Ectodermal cell (in vitro differentiated cells): Measurements from ENCODE around the gene ELOA.
"Not testable (repeated sequence)": the region's sequence is repeated elsewhere in the genome, so short reads cannot be mapped to it uniquely, and the experiment has no call there.

Experiments
- H3K27ac ChIP-seq: 2 replicates; pipeline ENCODE4 v1.7.0; 2013; ENCODE audit warnings: mild to moderate bottlenecking, low read depth, low read length; ENCODE audit not compliant: insufficient read depth, poor library complexity, severe bottlenecking
- H3K27me3 ChIP-seq: 2 replicates; pipeline ENCODE4 v1.7.0; 2013; ENCODE audit warnings: mild to moderate bottlenecking, low read length; ENCODE audit not compliant: insufficient read depth, control insufficient read depth, poor library complexity, severe bottlenecking
- H3K36me3 ChIP-seq: one replicate; pipeline ENCODE4 v1.7.0; 2013; ENCODE audit warnings: low read length; ENCODE audit not compliant: control insufficient read depth, insufficient read depth
- H3K4me1 ChIP-seq: one replicate; pipeline ENCODE4 v1.7.0; 2013; ENCODE audit warnings: low read length; ENCODE audit not compliant: control insufficient read depth, insufficient read depth
- H3K4me3 ChIP-seq: 2 replicates; pipeline ENCODE4 v1.7.0; 2013; ENCODE audit warnings: low read depth, low read length, control low read depth; ENCODE audit not compliant: insufficient read depth
- H3K9me3 ChIP-seq: 2 replicates; pipeline ENCODE4 v1.7.0; 2013; ENCODE audit warnings: mild to moderate bottlenecking, low read length, moderate library complexity; ENCODE audit not compliant: control insufficient read depth
- WGBS, 2 experiments: methylation state at CpG; one replicate each; pipeline ENCODE4 v1.1.7; 2013; ENCODE audit warnings: missing lambda C conversion rate in 2 of 2; 5-methylcytosine and 5-hydroxymethylcytosine counted together

ELOA gene

DNA sequence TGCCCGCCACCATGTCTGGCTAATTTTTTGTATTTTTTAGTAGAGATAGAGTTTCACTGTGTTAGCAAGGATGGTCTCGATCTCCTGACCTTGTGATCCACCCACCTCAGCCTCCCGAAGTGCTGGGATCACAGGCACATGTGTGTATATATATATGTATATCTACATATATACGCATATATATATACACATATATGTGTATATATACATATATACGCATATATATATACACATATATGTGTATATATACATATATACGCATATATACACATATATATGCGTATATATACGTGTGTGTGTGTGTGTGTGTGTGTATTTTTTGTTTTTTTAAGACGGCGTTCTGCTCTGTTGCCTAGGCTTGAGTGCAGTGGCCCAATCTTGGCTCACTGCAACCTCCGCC is 39.9 kb downstream of the ELOA start:
- WGBS, 2 experiments = 91 to 96% methylated on average over 6 to 7 of the region's 11 CpGs
- H3K27me3 ChIP-seq, H3K4me1 ChIP-seq, H3K27ac ChIP-seq, H3K9me3 ChIP-seq, H3K4me3 ChIP-seq: not testable (repeated sequence)
- peaks cover 29% of the 10 kb centered on the region for H3K36me3 ChIP-seq

DNA sequence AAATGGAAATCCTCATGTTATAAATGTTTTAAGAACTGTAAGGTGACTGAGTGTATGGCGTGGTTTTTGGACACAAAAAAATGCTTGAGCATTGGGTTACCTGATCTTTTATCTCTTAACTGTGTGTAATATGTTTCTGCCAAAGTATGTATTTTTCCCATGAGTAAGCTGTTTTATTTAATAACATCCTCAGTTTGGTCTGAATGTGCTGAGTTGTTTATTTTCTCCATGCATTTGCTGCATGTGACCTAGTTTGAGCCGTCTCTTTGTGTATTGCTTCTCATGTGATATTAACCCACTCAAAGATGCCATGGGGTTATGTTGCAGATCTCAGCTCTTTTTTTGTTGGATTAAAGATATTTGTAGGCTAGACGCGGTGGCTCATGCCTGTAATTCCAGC is 41.6 kb downstream of the ELOA start:
- H3K27me3 ChIP-seq = no peaks in the 10 kb centered on the region
- no peak overlapping the region for H3K27ac ChIP-seq
- H3K4me3 ChIP-seq = no peak overlapping the region
- H3K4me1 ChIP-seq = no peaks in the 10 kb centered on the region
- WGBS, 2 experiments = 94 to 95% methylated on average over 4 of the region's 4 CpGs
- H3K9me3 ChIP-seq = no peaks in the 10 kb centered on the region
- peaks cover 29% of the 10 kb centered on the region for H3K36me3 ChIP-seq

DNA sequence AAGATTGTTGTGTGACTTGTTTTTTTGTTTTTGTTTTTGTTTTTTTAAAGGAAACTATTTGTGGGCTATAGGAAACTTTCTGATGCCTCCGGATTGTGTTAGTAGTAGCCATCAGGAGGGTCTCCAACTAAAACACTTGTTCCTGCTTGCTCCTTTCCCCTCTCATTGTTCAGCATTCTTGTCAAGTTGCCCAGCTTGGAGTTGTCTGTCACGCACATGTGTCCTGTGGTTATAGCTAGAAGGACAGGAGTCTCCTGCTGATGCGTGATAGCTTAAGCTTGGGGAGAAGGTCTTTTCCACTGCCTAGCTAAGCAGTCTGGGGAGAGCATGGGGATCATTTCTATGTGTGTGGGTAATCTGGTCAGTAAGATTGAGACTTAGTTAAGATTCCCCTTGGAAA is 44.4 kb downstream of the ELOA start:
- no peaks in the 10 kb centered on the region for H3K9me3 ChIP-seq
- no peak overlapping the region for H3K4me3 ChIP-seq
- peaks cover 24% of the 10 kb centered on the region for H3K36me3 ChIP-seq
- H3K27ac ChIP-seq = no peak overlapping the region
- peaks cover 6% of the 10 kb centered on the region for H3K4me1 ChIP-seq
- 94 to 98% methylated on average over 3 of the region's 3 CpGs for WGBS, 2 experiments
- H3K27me3 ChIP-seq = no peaks in the 10 kb centered on the region

DNA sequence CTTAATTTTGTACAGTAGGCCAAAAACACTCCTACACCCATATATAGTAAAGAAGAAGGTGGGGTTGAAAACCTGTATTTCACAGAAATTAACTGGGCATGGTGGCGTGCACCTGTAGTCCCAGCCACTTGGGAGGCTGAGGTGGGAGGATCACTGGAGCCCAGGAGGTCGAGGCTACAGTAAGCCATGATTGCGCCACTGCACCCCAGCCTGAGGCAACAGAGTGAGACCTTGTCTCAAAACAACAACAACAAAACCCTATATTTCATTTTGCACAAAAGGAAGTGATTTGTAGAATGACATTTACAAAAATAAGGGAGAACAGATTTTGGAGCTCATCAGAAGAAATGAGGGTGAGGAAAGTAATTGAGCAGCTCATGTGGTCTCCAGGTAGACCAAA is 45.4 kb downstream of the ELOA start:
- no peak overlapping the region for H3K4me3 ChIP-seq
- WGBS, 2 experiments = 91 to 94% methylated on average over 2 to 3 of the region's 3 CpGs
- no peaks in the 10 kb centered on the region for H3K9me3 ChIP-seq
- peaks cover 24% of the 10 kb centered on the region for H3K36me3 ChIP-seq
- H3K27ac ChIP-seq = no peak overlapping the region
- H3K27me3 ChIP-seq = no peaks in the 10 kb centered on the region
- peaks cover 6% of the 10 kb centered on the region for H3K4me1 ChIP-seq

DNA sequence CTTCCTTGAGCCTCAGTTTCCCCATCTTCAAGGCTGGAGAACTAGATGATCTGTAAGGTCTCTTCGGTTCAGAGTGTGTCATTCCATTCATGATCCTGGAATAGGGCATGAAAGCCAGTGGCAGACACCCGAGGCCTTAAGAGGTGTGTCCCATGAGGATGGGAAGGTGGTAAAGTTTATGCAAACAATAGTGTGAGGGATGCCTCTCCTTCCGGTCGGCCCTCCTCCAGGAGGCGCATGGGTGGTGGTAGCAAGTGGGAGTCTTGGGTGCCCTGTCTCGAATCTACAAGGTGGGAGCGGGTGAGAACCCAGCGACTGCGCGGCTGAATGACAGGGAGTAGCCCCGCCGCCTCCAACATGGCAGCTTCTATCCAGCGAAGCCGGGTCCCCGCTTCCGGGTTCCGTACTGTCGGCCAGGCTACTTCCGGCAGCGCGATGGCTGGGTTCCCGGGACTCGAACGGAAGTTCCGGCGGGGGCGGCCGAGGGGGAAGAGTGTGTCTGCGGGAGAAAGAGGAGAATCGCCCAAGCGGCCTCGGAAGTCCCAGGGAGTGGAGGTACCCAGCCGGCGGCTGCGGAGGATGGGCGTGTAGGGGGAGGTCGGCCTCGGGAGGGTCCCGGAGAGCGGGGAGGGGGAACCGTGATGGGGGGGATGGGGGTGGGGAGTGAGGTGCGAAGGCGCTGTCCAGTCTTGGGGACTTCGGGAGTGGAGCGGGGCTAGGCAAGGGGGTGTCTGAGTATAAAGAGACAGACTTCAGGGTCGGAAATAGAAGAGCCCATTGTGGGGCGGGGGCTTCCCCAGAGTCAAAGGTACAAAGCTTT is 47.6 kb downstream of the ELOA start, which contains the start of gene LYPLA2:
TSS of gene LYPLA2 (plus strand) at position 450 of the 820 bp plus-strand sequence. CDS start 1,538 bp downstream, outside the sequence.
- Histone ChIP-seq H3K9me3 (no peaks in the 10 kb centered on the region), H3K27ac (no peak within 1 kb of the TSS), H3K4me3 (peak within 1 kb of the TSS; percentile 69), H3K4me1 (peaks cover 6% of the 10 kb centered on the region), H3K36me3 (peaks cover 18% of the 10 kb centered on the region), H3K27me3 (no peaks in the 10 kb centered on the region)
- 2% methylated on average over 47 of the region's 47 CpGs for WGBS, 2 experiments

DNA sequence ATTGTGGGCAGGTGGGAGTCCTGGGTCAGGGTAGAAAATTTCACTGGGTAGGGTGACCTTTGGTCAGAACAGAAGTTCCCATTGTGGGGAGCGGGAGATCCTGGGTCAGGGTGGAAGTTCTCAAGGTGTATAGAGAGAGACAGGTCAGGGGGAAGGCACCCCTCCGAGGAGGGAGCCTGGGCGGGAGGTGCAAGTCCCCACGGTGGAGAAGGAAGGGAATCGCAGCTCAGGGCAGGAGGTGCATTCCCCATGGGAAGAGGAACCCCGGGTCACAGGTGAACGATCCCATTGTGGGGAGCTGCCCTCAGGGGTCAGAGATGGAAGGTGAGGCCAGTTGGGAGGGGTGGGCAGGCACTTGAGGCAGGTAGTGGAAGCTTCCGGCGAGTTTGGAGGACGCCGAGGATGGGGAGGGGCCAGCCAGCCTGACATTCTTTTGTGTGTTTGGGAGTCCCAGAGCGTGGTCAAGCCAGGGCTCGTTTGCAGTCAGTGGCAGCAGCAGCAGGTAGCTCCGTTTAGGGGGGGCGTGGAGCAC is 48.3 kb downstream of the ELOA start:
- no peaks in the 10 kb centered on the region for H3K27me3 ChIP-seq
- H3K36me3 ChIP-seq = peaks cover 13% of the 10 kb centered on the region
- 1 to 2% methylated on average over 15 of the region's 15 CpGs for WGBS, 2 experiments
- peak overlapping the region; percentile 69 for H3K4me3 ChIP-seq
- no peak overlapping the region for H3K27ac ChIP-seq
- no peaks in the 10 kb centered on the region for H3K9me3 ChIP-seq
- H3K4me1 ChIP-seq = peaks cover 6% of the 10 kb centered on the region

DNA sequence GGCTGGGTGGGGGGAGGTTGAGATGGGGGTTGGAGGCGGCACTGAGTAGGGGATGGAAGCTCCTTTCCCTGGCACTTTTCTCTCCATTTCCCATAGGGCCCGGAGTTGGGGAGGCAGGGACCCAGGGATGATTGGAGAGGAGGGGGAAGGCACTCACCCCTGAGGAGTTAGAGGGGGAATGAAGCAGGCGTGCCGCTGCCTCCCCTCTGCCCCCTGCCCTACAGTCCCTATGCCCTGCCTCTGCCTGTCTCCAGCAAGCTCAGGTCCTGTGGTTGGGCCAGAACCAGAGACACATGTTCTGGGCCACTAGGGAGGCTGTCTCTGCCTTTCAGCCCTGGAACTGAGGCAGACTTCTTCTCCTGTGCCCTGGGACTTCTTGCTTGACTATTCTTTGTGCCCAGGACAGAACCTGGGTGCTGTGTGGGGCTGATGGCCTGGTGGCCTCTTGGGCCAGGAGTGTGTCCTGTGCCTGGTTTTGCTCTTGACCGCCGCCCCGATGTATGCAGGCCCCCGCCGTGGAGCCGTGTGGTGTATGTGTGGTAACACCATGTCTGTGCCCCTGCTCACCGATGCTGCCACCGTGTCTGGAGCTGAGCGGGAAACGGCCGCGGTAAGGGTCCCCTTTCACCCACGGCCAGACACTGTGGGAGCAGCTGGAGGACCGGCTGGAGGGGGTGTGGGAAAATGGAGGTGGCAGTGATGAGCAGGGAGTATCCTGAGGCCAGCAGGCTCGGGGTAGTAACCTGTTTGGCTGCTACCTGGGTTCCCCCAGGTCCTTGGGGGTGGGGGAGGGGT is 49.1 kb downstream of the ELOA start:
- 71 to 73% methylated on average over 19 of the region's 19 CpGs for WGBS, 2 experiments
- Histone ChIP-seq H3K36me3 (peaks cover 6% of the 10 kb centered on the region), H3K4me3 (peak overlapping the region; percentile 69), H3K9me3 (no peaks in the 10 kb centered on the region), H3K27ac (no peak overlapping the region), H3K4me1 (peaks cover 6% of the 10 kb centered on the region), H3K27me3 (no peaks in the 10 kb centered on the region)

DNA sequence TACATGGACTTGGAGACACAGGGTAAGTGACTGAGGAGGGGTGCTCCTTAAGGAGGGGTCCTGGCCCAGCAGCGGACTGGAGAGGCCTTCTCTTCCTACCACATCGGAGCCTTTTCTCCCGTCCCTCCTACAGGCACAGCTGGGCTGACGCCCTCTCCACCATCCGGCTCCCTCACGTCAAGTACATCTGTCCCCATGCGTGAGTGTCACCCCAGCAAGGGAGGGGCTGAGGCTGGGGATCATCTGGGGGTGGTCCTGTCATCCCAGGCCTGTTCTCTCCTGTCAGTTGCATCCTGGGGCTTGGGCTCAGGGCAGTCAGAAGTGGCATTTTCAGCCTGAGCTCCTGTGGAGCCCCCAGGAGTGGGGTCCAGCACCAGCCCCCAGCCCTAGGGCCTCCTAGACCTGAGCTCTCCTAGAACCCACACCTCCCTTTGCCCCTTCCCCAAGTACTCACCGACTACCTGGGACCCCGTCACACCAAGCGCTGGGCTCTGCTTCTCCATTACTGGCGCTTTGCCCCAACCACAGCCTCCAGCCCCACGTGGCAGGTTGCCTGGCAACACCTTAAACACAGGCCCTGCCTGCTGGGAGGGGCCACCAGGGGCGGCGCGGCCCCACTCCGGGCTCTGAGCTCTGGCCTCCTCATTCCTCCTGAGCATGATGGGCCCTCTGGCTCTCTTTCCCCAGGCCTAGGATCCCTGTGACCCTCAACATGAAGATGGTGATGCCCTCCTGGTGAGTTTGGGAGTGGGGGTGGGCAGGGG is 49.9 kb downstream of the ELOA start:
- H3K9me3 ChIP-seq = no peaks in the 10 kb centered on the region
- H3K36me3 ChIP-seq = no peaks in the 10 kb centered on the region
- no peak overlapping the region for H3K4me3 ChIP-seq
- H3K27me3 ChIP-seq = no peaks in the 10 kb centered on the region
- 86% methylated on average over 16 of the region's 16 CpGs for WGBS, 2 experiments
- H3K27ac ChIP-seq = no peak overlapping the region
- H3K4me1 ChIP-seq = peaks cover 6% of the 10 kb centered on the region

DNA sequence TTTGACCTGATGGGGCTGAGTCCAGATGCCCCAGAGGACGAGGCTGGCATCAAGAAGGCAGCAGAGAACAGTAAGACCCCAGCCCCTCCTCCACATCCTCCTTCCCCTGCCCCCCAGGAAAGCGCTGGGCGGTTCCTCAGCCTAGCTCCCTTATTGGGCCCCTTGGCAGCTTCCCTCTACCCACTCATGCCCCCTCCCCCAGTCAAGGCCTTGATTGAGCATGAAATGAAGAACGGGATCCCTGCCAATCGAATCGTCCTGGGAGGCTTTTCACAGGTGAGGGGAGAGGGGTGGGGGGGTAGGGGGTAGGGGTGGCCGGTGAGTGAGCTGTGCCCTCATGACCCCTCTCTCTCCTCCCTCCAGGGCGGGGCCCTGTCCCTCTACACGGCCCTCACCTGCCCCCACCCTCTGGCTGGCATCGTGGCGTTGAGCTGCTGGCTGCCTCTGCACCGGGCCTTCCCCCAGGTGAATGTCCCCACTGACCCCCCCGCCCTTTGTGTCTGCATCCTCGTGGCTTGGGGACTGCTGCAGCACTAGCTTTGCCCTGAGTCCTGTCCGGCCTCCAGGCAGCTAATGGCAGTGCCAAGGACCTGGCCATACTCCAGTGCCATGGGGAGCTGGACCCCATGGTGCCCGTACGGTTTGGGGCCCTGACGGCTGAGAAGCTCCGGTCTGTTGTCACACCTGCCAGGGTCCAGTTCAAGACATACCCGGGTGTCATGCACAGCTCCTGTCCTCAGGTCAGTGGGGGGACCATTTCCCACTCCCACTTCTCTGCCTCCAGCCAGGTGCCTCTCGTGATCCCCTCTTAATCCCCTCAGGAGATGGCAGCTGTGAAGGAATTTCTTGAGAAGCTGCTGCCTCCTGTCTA is 50.8 kb downstream of the ELOA start:
- WGBS, 2 experiments = 92 to 94% methylated on average over 17 to 18 of the region's 21 CpGs
- no peak overlapping the region for H3K27ac ChIP-seq
- no peaks in the 10 kb centered on the region for H3K27me3 ChIP-seq
- H3K4me1 ChIP-seq = peaks cover 7% of the 10 kb centered on the region
- H3K4me3 ChIP-seq = no peak overlapping the region
- no peaks in the 10 kb centered on the region for H3K9me3 ChIP-seq
- no peaks in the 10 kb centered on the region for H3K36me3 ChIP-seq
